Measurements from ENCODE around the gene TAS2R38. TPM values are rescaled to one million over a fixed set of nuclear protein-coding genes. Genes with fewer than 3 reads are reported as not detected.

The TAS2R38 gene
- total RNA-seq, 1 donor from 2014 or later, result not detected

DNA sequence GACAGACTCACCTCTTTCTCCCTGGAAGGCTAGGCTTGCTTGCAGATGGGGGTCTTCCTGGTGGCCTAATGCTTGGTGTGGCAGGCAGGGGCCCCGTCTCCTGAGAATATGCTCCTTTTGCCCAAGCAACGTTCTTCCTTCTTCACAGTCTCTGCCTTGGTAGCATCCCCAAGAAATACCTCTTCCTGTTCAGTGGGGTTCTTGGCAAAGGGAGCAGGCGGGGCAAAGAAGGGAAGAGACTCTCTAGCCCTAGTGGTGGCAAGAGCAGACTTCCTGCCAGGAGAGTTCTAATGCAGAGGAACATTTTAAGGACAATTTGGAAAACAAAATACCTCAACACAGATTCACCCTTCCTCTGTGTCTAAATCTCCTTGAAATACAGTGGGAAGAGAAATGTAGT is 26.8 kb downstream of the TAS2R38 start, which contains the start of gene CLEC5A:
TSS of gene CLEC5A (minus strand) at position 179 of the 400 bp plus-strand sequence. CDS start 682 bp downstream, outside the sequence.
- Histone ChIP-seq H3K9me3 (no peaks in the 10 kb centered on the region), H3K27ac (no peak within 1 kb of the TSS), H3K4me1 (no peaks in the 10 kb centered on the region), H3K27me3 (no peaks in the 10 kb centered on the region), H3K4me3 (no peak within 1 kb of the TSS), H3K36me3 (no peaks in the 10 kb centered on the region)
- no peak for DNase-seq (ENCODE audit: low spot score in 2 of 2)
- TF ChIP-seq, protein P1, sequence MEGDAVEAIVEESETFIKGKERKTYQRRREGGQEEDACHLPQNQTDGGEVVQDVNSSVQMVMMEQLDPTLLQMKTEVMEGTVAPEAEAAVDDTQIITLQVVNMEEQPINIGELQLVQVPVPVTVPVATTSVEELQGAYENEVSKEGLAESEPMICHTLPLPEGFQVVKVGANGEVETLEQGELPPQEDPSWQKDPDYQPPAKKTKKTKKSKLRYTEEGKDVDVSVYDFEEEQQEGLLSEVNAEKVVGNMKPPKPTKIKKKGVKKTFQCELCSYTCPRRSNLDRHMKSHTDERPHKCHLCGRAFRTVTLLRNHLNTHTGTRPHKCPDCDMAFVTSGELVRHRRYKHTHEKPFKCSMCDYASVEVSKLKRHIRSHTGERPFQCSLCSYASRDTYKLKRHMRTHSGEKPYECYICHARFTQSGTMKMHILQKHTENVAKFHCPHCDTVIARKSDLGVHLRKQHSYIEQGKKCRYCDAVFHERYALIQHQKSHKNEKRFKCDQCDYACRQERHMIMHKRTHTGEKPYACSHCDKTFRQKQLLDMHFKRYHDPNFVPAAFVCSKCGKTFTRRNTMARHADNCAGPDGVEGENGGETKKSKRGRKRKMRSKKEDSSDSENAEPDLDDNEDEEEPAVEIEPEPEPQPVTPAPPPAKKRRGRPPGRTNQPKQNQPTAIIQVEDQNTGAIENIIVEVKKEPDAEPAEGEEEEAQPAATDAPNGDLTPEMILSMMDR (IDR thresholded peaks at IDR 0.05), result no peak
- intact Hi-C loops (cut with DNase I), result no loop called here

DNA sequence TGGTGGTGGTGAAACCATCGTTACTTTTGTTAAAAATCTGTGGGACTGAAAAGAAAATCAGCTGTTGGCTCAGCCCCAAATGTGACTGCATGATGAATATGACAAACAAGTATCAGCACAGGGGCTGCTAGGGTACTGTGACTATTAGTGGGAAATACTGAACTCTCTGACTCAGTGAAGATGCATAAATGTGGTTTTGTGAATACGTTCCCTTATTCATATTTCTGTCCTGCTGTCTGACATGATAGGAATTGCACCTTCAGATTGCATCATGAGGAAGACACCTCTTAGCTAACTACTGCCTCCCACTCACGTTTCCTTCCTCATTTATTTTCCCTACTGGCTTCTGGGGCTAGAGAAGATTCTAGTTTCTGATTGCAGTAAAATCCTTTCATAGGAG is 28.2 kb downstream of the TAS2R38 start:
- Histone ChIP-seq H3K4me3 (no peak overlapping the region), H3K36me3 (no peaks in the 10 kb centered on the region), H3K9me3 (peaks cover 0 to 9% of the 10 kb centered on the region in 2 donors), H3K27ac (no peak overlapping the region), H3K4me1 (no peaks in the 10 kb centered on the region), H3K27me3 (no peaks in the 10 kb centered on the region)
- no peak for DNase-seq (ENCODE audit: low spot score in 2 of 2)
- intact Hi-C loops (cut with DNase I), result no loop called here
- TF ChIP-seq, protein P1 (IDR thresholded peaks at IDR 0.05), result no peak

DNA sequence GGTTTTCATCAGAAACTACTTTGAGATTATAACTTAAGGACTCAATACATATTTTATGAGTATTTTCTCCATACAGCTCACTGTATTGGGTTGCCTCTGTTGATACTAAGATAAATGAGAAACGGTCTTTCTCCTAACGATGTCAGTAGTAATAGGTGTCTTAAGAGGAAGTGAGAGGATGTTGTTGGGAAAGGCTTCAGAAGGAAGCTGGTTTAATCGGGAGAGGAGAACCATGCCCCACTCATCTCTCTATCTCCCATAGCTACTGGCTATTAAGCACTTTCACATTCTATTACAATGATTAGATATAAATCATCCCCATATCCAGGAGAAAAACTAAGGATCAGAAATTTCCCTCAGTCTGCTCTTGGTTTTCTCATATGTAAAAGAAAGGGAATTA is 28.8 kb downstream of the TAS2R38 start:
- DNase-seq (ENCODE audit: low spot score in 2 of 2), result no peak
- Histone ChIP-seq H3K4me1 (no peaks in the 10 kb centered on the region), H3K36me3 (no peaks in the 10 kb centered on the region), H3K4me3 (no peak overlapping the region), H3K9me3 (peaks cover 0 to 9% of the 10 kb centered on the region in 2 donors), H3K27ac (no peak overlapping the region), H3K27me3 (no peaks in the 10 kb centered on the region)
- intact Hi-C loops (cut with DNase I), result no loop called here
- TF ChIP-seq, protein P1 (IDR thresholded peaks at IDR 0.05), result no peak

DNA sequence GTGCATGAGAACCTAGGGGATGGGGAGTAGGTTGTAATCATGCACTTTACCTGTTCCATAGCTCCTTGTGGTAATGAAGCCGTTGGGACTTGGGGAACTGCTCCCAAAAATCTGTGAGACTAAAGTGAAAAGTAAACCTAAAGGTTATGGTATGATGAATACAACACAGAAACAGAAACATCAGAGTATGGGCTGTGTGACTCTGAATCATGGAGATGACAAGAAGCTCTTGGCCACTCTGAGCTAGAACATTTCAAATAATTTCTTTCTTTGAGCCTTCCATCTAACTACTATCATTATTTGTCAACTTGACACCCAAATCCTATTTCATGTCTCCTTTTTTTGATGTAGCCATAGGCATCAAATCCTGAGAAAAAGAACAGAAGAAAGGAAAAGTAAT is 29.7 kb downstream of the TAS2R38 start:
- H3K27me3 ChIP-seq, result no peaks in the 10 kb centered on the region
- intact Hi-C loops (cut with DNase I), result no loop called here
- H3K36me3 ChIP-seq, result no peaks in the 10 kb centered on the region
- H3K4me1 ChIP-seq, result no peaks in the 10 kb centered on the region
- TF ChIP-seq, protein P1 (IDR thresholded peaks at IDR 0.05), result no peak
- H3K4me3 ChIP-seq, result no peak overlapping the region
- no peak overlapping the region for H3K27ac ChIP-seq
- no peak for DNase-seq (ENCODE audit: low spot score in 2 of 2)
- H3K9me3 ChIP-seq, result peaks cover 0 to 9% of the 10 kb centered on the region in 2 donors

DNA sequence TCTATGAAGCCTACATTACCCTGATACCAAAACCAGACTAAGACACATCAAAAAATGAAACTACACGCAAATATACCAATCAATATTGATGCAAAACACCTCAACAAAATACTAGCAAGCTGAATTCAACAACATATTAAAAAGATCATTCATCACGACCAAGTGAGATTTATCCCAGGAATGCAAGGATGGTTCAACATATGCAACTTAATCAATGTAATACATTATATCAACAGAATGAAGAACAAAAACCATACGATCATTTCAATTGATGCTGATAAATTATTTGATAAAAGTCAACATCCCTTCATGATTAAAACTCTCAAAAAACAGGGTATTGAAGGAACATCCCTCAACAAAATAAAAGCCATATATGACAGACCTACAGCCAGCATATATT is 32.5 kb downstream of the TAS2R38 start:
- DNase-seq (ENCODE audit: low spot score in 2 of 2), result no peak
- Histone ChIP-seq H3K36me3 (no peaks in the 10 kb centered on the region), H3K4me1 (no peaks in the 10 kb centered on the region), H3K27ac (no peak overlapping the region), H3K9me3 (peaks cover 0 to 13% of the 10 kb centered on the region in 2 donors), H3K27me3 (no peaks in the 10 kb centered on the region), H3K4me3 (no peak overlapping the region)
- TF ChIP-seq, protein P1 (IDR thresholded peaks at IDR 0.05), result no peak
- intact Hi-C loops (cut with DNase I), result no loop called here

DNA sequence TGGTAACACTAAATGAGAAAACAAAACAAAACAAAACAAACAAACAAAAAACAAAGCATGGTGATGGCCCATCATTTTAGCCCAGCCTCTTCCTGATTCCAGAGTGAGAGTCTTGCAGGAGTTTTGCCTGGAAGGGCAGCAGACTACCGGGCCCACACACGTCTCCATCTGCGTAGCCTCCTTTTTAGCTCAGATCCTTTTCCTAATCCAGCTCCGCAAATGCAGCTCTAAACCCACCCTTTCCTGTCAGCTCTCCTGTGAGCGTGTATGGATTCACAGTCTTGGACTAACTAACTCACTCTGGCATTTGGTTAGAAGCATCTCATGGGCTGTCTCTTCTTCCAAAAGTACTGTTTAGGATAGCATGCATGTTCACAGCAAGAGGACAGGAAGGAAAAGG is 43.4 kb downstream of the TAS2R38 start:
- Histone ChIP-seq H3K27ac (no peak overlapping the region), H3K4me1 (no peaks in the 10 kb centered on the region), H3K36me3 (no peaks in the 10 kb centered on the region), H3K9me3 (no peaks in the 10 kb centered on the region), H3K4me3 (no peak overlapping the region), H3K27me3 (no peaks in the 10 kb centered on the region)
- no peak for DNase-seq (ENCODE audit: low spot score in 2 of 2)
- intact Hi-C loops (cut with DNase I), result no loop called here
- TF ChIP-seq, protein P1 (IDR thresholded peaks at IDR 0.05), result no peak

Measured in ascending aorta (tissue), 2 donors.